ENCODE results near the gene BTAF1. TPM values are rescaled to one million over a fixed set of nuclear protein-coding genes. Genes with fewer than 3 reads are reported as not detected.
A peak's percentile ranks its signal among the peaks of the same experiment; 100 is the strongest.

Gene BTAF1
- 52.8 and 59.2 TPM in 2 replicates for total RNA-seq

- peak; percentile 94 for DNase-seq (ENCODE audit: low read depth)
- H3K4me3 ChIP-seq (ENCODE audit: low read depth, low read length): peak within 1 kb of the TSS; percentile 95
- TF ChIP-seq CTCF (IDR thresholded peaks at IDR 0.05; ENCODE audit: insufficient read depth, low read depth, low read length): no peak
Observed at GRCh38 chr10:91923371-91924211, at the start of gene BTAF1. BTAF1 (plus strand) TSS chr10:91923770; CDS start chr10:91924077, 307 bp downstream.

GRCh38 chr10:91875156-91875555 lies 48.4 kb upstream of the BTAF1 start:
- H3K4me3 ChIP-seq (ENCODE audit: low read depth, low read length): no peak overlapping the region
- no peak for TF ChIP-seq CTCF (IDR thresholded peaks at IDR 0.05; ENCODE audit: insufficient read depth, low read depth, low read length)
- no peak for DNase-seq (ENCODE audit: low read depth)

- no peak for DNase-seq (ENCODE audit: low read depth)
- TF ChIP-seq CTCF (IDR thresholded peaks at IDR 0.05; ENCODE audit: insufficient read depth, low read depth, low read length): no peak
- no peak overlapping the region for H3K4me3 ChIP-seq (ENCODE audit: low read depth, low read length)
Observed at GRCh38 chr10:91875779-91876178, 47.8 kb upstream of the BTAF1 start.

- no peak for DNase-seq (ENCODE audit: low read depth)
- no peak for TF ChIP-seq CTCF (IDR thresholded peaks at IDR 0.05; ENCODE audit: insufficient read depth, low read depth, low read length)
- no peak overlapping the region for H3K4me3 ChIP-seq (ENCODE audit: low read depth, low read length)
Observed at GRCh38 chr10:91879515-91880170, 43.9 kb upstream of the BTAF1 start.

DNA sequence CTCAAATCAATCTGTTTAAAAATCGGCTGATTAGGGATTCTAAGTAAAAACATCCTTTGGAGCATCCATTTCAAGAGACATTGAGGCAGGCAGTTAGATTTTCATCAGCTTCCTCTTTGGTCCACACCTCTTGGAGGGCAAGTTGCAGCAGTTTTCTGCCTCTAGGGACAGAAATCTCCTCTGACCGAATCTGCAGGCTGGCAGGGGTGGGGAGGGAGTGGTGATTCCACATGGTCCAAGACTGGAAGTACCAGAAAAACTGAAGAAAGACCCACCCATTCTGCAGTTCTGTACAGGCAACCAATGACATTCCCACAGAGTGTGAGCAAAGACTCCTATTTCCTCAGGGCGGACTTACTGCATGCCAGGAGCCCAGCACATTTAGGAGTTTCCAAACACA lies 43.3 kb upstream of the BTAF1 start:
- TF ChIP-seq CTCF (IDR thresholded peaks at IDR 0.05; ENCODE audit: insufficient read depth, low read depth, low read length): no peak
- no peak overlapping the region for H3K4me3 ChIP-seq (ENCODE audit: low read depth, low read length)
- no peak for DNase-seq (ENCODE audit: low read depth)

GRCh38 chr10:91883549-91884444 lies 39.8 kb upstream of the BTAF1 start:
- peak; percentile 71 for DNase-seq (ENCODE audit: low read depth)
- TF ChIP-seq CTCF (IDR thresholded peaks at IDR 0.05; ENCODE audit: insufficient read depth, low read depth, low read length): no peak
- H3K4me3 ChIP-seq (ENCODE audit: low read depth, low read length): no peak overlapping the region

Measured in fibroblast of villous mesenchyme (primary cell).